Daoy (cell line): ENCODE measurements around the gene DHRS12. TPM values are rescaled to one million over a fixed set of nuclear protein-coding genes. Genes with fewer than 3 reads are reported as not detected.

Source experiments
- DNase-seq: peaks from one replicate; pipeline ENCODE4 v3.0.0-alpha.2; 2015; ENCODE audit warnings: low read depth
- total RNA-seq: library from RNA; depleted of rRNA; stranded (reverse); fragments of >200 nt; shearing (Covaris generic); gene quantifications from 2 replicates; pipeline ENCODE4 v1.2.3, GENCODE V29; 2014; rRNA removed

The DHRS12 gene, protein sequence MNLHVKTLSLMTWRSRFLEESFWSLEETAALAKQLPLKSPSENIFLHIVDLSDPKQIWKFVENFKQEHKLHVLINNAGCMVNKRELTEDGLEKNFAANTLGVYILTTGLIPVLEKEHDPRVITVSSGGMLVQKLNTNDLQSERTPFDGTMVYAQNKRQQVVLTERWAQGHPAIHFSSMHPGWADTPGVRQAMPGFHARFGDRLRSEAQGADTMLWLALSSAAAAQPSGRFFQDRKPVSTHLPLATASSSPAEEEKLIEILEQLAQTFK
- total RNA-seq = 0.27 TPM in 1 of 2 replicates, not detected in the other

DNA sequence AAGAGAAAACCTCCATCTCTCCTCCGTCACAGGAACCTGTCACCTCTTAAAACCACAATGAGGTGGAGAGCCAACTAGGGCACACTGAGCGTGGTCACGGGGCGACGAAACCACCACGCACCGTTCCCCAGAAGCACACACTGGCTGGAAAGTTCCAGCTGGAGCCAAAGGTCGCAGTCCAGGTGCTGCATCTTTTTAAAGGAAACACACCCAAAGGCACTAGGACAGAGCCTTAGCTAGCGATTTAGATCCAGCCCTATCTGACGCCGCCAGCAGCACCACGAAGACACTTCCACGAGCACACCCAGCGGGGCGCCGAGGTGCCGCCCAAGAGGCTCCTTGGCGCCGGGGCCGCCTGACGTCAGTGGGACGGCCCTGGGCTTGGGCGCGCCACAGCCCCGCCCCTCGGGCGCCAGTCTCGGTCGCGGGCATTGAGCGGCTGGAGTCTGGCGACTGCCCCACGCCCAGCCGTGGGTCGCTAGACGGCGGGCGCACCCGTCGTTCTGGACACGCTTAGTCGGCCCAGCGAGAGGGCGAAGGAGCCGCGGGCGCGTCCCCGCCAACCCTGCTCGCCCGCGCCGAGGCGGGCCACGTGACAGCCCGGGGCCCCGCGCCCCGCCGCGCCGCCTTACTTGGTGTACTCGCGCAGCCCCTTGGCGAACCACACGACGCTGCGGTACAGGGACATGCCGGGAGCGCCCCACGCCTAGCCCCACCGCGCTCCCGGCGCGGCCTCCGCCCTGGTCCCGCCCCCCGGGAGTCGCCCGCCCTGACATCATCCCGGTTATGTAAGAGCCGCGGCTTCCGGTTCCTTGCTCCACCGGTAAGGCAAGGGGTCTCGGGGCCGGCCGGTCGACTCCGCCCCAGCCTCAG lies at the start of gene DHRS12:
Gene DHRS12, minus strand, starts transcription at position 742 of the 873 bp plus-strand sequence. CDS start 4,504 bp downstream, outside the sequence.
- DNase-seq = peak; percentile 83

DNA sequence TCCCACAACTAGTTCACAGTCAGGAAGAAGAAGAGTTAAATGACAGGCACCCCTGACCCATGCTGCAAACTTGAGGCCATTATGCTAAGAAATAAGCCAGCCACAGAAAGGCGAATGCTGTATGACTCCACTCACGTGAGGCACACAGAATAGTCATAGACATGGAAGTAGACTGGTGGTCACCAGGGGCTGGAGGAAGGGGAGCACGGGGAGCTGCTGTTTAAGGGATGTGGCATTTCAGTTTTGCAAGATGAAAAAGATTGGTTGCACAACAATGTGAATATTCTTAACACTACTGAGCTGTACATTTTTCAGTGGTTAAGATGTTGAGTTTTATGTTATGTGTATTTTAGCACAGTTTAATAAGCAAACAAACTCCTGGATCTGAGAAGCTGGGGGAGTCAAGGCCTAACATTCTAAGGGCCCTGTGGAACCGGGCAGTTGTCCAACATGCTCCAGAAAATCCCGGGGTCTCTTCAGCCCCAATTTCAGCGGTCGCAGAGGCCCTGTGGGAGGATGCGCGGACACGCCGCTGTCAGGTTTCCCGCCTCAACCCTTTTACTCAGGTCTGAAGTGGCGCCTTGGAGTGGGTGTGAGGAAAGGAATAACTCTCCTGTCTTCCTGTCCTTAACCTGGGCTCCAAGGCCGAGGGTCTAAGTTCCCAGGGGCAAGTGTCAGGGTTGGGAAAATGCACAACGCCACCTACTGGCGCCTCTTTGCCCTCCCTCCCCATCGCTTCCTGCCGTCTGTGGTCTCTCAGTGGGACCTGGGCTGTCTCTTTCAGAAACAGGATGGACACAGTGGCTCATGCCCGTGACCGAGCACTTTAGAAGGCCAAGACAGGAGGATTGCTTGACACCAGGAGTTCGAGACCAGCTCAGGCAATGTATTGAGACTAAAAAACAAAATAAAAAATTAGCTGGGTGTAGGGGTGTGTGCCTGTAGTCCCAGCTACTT lies 45.5 kb upstream of the DHRS12 start:
- peak; percentile 21 for DNase-seq

DNA sequence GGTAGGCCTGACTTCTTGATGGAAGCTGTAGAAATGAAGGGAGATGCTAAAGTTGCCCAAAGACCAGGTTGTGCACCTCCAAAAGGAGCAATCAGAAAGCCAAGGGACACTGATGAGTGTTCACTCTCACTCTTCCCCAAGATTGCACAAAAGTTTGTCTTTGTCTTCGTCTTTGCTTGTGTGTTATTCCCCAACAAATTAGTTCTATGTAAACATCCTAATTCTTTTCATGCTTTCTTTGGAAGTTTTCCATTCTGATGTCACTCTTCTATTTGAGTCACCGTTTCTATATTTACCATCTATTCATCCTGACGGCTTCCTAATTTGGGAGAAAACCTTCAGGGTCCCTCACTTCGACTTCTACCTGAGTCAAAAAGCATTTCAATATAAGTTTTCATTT lies 44.7 kb upstream of the DHRS12 start:
- DNase-seq = no peak

DNA sequence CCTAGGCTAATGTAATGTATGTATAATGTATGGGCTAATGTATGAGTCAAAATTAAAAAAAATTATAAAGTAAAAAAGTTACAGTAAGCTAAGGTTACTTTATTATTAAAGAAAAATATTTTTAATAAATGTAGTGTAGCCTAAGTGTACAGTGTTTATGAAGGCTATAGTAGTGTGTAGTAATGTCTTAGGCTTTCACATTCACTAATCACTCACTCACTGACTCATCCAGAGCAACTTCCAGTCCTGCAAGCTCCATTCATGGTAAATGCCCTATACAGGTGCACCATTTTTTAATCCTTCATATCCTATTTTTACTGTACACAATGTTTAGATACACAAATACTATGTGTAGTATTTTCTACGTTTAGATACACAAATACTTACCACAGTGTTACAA lies 42.8 kb upstream of the DHRS12 start:
- no peak for DNase-seq

DNA sequence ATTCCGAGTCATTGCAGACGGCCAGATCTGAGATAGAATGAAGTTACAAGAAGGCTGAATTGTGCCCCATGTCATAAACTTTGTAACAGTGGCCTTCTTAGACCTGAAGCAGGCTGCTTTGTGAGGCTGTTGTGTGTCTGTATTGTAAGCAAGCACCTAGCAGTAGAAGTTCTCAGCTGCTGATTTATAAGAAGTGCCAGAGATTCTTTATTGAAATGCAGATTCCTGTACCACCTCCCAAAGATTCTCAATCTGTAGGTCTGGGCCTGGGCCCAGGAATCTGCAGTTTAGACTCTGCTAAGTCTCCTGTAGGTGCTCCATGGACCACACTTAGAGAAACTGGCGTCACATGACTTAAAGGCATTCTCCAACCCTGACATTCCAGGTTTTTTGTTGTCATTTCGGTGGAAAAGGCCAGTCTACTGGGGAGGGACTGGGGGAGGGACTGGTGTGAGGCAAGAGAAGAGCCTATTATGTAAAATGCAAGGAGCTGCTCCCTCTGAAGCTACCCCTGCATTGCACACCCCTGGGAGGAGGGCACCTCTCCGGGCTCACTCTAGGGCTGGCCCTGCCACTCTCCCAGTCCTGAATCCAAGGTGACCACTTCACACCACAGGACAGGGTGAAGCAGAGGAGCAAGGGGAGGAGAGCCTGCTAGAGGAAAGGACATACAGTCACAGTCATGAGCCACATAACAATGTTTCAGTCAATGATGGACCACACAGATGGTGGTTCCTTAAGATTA lies 41.8 kb upstream of the DHRS12 start:
- DNase-seq = no peak

DNA sequence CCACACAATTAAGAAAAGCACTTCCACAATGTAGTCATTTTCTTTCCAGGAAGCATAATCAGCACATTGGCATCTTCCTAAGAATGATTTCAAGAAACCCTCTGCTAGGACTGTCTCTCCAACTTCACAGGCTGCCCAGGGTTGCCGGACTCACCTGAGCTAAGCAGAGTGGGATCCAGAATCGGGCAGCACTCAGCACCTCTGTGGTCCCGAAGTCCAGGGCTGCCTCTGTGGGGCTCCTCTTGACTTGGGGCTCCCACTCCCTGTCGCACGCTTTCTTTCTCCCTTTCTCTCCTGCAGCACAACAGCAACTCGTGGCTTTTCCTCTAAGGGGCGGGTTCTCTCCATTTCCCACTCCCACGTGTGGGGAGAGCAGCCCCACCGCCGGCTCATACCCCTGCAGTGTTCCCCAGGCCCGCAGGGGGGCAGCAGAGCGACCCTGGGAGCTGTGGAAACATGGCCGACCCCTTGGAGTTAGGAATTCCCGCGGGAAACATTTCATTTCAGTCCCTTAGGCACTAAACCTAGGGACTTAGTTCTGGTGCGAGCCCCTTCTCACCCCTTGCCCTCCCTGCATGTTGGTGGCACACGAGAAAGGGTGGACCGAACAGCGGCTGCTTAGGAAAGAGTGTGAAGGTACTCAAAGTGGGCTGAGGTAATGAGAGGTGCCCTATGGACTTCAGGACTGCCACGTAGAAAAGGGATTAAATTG lies 41.1 kb upstream of the DHRS12 start, which contains the start of gene TMEM272:
Gene TMEM272, minus strand, starts transcription at position 316 of the 712 bp plus-strand sequence. CDS start 6,647 bp downstream, outside the sequence.
- DNase-seq = peak; percentile 59

DNA sequence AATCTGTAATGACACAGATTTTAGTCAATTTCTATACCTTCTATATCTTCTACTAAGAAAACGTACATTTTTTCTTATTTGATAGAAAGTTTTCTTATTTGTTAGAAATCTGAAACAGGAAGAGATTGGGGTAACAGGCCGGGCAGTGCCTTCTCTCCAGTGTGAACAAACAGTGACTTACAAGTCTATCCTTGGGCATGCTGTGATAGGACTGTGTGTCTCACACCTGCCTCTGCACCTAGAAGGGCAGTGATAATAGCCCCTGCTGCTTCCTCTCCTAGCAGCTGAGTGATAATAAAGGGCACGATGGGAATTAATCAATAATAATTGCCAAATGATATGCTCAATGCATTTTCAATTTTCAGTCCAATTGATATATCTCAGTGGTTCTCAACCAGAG lies 39.6 kb upstream of the DHRS12 start:
- no peak for DNase-seq

DNA sequence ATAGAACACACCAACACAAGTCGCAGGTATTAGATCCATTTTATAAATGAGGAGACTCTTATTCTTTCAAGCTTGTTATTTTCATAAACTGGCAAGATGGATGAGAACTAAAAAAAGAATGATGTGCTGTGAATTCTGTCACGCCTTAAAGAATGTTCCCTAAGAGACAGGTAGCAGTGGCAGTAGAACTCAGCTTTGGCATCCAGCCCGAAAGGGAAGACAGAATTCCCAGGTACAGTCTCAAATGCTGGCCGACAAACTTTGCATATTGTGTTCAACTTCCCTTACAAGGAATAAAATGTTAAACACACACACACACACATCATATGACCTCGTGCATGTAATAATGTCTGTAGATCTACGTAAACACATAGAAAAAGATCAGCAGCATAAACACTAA lies 37.8 kb upstream of the DHRS12 start:
- no peak for DNase-seq

DNA sequence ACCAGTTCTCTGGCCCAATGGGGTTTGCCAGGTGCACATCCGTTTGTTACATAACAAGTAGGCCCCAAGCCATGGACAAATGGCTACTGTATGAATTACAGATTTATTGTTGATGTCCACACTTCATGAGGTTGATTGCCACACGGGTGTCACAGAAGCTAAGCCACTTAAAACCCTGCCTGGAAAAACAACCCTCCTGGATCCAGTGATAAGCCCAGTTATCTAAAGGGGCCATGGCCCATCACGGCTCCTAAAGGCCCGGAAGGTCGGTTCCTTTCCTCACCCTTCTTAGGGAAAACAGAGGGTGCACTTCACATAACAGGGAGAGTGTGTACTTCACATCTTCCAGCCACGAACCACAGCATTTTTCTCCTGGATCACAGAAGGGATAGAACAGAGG lies 37.0 kb upstream of the DHRS12 start:
- no peak for DNase-seq

DNA sequence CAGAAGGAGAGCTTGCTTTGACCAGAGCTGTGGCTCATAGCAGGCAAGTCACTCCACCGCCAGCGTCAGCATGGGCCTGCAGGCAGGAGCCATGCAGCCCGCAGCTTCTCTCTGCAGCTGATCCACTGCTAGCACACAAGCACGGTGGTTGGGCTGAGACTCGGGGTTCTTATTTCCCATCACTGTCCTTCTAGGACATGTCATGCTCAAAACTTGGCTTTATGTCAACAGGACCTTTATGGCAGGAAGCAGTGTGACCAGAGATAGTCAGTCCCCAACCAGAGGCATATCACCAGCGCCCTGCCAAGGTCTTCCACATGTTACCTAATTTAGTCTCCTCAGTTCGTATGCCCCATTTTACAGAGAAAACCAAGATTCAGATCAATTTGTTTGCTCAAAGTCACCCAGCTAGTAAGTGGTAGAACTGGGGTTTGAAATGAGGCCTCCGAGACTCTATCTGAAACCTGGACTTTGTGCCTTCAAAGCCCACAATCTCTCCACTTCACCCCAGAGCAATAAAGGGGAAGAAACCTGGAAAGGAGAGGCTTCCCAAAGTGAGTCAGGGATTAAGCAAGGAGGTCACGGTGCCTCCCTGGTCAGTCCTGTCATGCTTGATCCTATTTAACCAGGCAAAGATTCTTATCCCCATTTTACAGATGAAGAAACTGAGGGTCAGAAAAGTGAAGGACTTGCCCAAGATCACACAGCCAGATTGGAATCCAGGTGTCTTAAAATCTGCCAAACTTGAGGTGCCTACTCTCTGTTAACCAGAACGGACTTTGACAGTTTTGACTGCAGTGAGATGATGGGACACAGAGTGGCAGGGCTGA lies 36.0 kb upstream of the DHRS12 start:
- DNase-seq = no peak

DNA sequence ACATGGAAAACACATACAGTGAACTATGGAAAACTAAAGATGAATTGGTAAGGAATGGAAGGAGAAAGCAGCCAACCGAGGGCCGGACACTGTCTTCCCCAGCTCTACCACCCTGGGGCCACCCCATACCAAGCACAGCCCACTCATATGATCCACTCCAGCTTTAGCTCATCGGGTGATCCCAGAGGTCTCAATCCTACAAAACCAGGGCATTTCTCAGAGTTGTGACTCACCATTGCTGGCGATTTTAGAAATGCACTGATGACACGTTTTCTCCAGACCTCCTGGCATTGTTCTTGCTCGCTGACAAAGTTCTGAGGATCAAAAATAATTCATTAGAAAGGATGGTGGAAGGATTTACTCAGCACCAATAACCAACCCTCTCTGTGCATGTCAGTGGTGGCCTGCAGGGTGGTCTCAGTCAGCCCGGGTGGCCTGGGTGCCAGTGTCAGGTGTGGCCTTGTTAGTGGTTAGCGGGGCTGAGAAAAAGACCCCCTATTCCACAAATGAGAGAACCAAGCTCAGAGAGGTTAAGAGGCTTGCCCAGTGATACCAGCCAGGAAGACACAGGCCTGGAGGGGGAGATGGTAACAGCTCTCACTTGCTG lies 34.4 kb upstream of the DHRS12 start:
- DNase-seq = no peak

DNA sequence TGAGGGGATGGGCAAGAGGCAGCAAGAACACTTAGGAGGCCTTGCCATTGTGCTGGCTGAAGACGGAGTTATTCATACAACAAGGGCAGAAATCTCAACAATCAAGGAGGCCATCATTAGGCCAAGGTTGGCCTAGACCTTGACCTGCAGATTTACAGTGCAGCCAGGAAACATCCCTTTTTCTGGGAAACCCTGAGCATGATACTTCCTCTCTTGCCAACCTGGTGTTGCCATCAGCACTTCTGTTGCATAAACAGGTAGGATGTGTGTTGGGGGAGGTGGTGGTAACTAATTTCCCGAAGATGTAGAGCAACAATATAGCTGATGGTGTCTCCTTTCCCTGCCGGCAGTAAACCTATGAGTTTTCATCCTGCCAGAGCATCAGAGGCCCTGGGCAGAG lies 33.1 kb upstream of the DHRS12 start:
- DNase-seq = no peak

DNA sequence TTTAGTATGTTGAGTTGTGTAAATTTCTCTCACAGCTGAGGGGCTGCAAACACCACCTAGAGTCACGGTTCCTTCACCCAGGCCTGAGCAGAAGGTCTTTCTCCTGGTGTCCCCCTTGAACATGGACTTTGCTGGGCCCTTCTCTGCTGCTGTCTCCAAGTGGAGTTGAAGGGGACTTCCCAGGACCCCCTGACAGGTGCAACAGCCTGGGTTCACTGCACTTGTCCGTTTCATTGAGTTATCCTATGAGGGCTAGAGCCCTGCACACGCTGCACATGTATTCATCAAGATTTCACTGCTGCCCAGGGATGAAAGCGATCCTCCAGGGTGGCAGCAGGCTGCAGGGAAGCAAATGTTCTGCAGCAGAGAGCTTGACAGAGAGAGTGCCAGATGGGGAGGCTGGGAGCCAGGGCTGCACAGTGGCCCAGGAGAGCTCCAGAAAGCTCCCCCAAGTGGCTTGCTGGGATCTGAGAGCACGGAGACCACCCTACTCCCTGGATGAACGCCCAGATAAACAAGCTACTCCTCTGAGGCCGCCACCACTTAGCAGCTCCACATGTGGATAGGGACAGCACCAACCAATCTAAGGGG lies 30.7 kb upstream of the DHRS12 start:
- DNase-seq = no peak

DNA sequence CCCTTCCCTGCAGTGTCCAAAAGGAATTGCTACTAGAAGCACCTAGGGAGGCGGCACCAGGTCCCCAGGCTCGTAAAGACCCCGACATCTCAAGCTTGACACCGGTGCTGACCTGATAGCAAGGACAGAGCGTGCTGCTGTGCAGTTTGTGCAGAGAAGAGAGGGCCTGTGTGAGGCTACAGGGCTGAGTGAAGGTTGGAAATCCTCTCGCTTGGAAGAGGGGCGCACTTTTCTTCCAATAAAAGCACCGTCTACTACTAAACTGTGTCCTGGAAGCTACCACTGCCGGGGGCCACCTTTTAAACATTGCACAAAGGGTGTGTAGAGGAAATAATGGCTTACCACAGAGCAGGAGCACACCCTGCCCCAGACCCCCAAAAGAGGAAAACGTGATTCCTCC lies 30.0 kb upstream of the DHRS12 start:
- DNase-seq = no peak

DNA sequence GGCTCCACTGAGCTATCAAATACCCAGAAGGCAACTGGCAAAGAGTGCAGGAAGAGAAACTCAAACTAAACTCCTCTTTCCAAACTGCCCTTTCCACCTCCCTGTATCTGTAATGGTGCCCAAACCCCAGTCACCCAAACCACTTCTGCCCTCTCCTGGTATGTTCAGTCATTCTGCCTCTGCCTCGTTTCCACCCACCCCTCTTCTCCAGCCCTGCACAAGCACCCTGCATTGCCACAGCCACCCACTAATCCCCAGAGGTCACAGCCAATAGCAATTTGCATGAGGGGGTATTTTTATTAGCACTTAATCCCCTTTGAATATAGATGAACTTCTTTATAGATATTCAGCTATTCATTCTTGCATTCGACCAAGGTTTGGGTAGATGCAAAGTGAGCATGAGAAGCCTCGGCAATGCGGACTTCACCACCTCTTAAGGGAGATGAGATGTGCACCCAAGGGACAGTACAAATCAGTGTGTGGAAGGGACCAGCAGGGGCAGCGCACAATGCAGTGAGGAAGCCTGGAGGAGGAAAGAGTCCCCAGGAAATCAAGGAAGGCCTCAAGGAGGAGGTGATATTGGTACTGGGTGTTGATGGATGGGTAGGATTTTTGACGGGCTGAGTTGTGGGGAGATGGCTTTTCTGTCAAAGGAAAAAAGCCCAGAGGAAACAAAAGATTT lies 28.6 kb upstream of the DHRS12 start:
- peak; percentile 24 for DNase-seq

DNA sequence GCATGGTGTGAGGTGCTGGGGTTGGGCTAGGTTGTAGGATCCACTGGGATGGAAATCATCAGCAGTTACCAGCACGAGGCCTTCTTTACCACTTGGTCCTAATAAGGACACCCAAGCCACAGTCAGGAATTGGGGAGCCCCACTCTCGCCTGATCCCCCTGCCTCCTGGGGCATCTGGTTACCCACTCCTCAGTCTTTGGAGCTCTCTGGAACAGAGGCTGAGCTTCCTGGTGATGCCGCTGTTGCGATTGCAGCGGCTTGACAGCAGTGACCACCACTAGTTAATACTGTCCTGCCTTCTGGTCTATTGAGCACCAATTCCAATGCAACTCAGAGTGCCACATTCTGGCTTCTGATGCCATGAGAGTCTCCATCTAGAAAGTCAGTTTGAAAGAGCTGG lies 27.6 kb upstream of the DHRS12 start:
- DNase-seq = no peak

DNA sequence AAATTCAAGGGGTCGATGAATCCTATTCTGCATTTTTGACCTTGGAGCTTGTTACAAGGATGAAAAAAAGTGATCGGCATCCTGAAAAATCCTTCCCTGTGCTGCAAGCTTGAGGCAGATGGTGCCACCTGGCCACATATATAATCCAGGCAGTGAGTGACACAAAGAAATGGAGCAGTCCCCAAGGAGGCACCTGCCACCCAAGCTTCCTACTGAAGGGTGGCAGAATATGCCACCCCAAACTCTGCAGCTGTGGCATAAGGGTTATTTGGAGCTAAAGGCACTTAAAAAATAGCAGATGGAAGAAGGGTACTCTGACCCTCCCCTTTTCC lies 25.6 kb upstream of the DHRS12 start:
- DNase-seq = no peak
